HT-29 (cell line): ENCODE measurements around the gene RPLP2. TPM values are rescaled to one million over a fixed set of nuclear protein-coding genes. Genes with fewer than 3 reads are reported as not detected.

ENCODE experiments used
- small RNA-seq: library from RNA; depleted of rRNA; stranded (forward); fragments of <200 nt; gene quantifications from one replicate; pipeline ENCODE3, GENCODE V24; 2014
- total RNA-seq: library from RNA; depleted of rRNA; stranded (reverse); fragments of >200 nt; shearing (Covaris generic); gene quantifications from 2 replicates; pipeline ENCODE4 v1.2.3, GENCODE V29; 2014; rRNA removed

The RPLP2 gene
- total RNA-seq, 1 experiment from 2014 or later = 1,913 TPM

Small RNA genes within 50 kb of the gene (small RNA-seq; reads per million reads assigned to genes)
- not detected for gene SNORA52

Other genes starting within 250 kb of the RPLP2 start
- gene LMNTD2, start 249.2 kb upstream of the RPLP2 start, total RNA-seq = 5.3 and 6.9 TPM in 2 replicates
- 515 and 552 TPM in 2 replicates for gene RASSF7, start 249.0 kb upstream of the RPLP2 start, total RNA-seq
- gene PHRF1, start 233.5 kb upstream of the RPLP2 start, total RNA-seq = 75.3 and 82.0 TPM in 2 replicates
- 263 and 329 TPM in 2 replicates for gene IRF7, start 194.0 kb upstream of the RPLP2 start, total RNA-seq
- 11.9 and 12.1 TPM in 2 replicates for gene CDHR5, start 185.0 kb upstream of the RPLP2 start, total RNA-seq
- gene SCT, start 182.8 kb upstream of the RPLP2 start, total RNA-seq = not detected in 2 replicates
- 0.34 and 0.92 TPM in 2 replicates for gene DRD4, start 172.7 kb upstream of the RPLP2 start, total RNA-seq
- gene DEAF1, start 114.7 kb upstream of the RPLP2 start, total RNA-seq = 77.8 and 139 TPM in 2 replicates
- 73.6 and 76.8 TPM in 2 replicates for gene TMEM80, start 114.2 kb upstream of the RPLP2 start, total RNA-seq
- 473 and 503 TPM in 2 replicates for gene EPS8L2, start 103.7 kb upstream of the RPLP2 start, total RNA-seq
- gene TALDO1, start 62.5 kb upstream of the RPLP2 start, total RNA-seq = 669 and 686 TPM in 2 replicates
- gene GATD1, start 32.5 kb upstream of the RPLP2 start, total RNA-seq = 128 and 132 TPM in 2 replicates
- 0.47 TPM in 1 of 2 replicates, not detected in the other for gene CEND1, start 19.9 kb upstream of the RPLP2 start, total RNA-seq
- gene SLC25A22, start 11.7 kb upstream of the RPLP2 start, total RNA-seq = 82.6 and 108 TPM in 2 replicates
- 31.7 and 53.9 TPM in 2 replicates for gene PIDD1, start 4.7 kb upstream of the RPLP2 start, total RNA-seq
- gene PNPLA2, start 8.9 kb downstream of the RPLP2 start, total RNA-seq = 174 and 202 TPM in 2 replicates
- gene CRACR2B, start 18.0 kb downstream of the RPLP2 start, total RNA-seq = 204 and 225 TPM in 2 replicates
- 916 and 940 TPM in 2 replicates for gene CD151, start 23.0 kb downstream of the RPLP2 start, total RNA-seq
- 1,254 and 1,310 TPM in 2 replicates for gene POLR2L, start 32.6 kb downstream of the RPLP2 start, total RNA-seq
- gene TSPAN4, start 32.9 kb downstream of the RPLP2 start, total RNA-seq = 29.2 and 39.6 TPM in 2 replicates
- gene CHID1, start 100.8 kb downstream of the RPLP2 start, total RNA-seq = 68.2 and 80.6 TPM in 2 replicates
- 38.5 and 46.6 TPM in 2 replicates for gene AP2A2, start 115.9 kb downstream of the RPLP2 start, total RNA-seq
- gene MUC6, start 226.8 kb downstream of the RPLP2 start, total RNA-seq = 0.08 and 0.31 TPM in 2 replicates